Neural crest cell (in vitro differentiated cells): ENCODE measurements around the gene GRAMD4. TPM values are rescaled to one million over a fixed set of nuclear protein-coding genes. Genes with fewer than 3 reads are reported as not detected.

Experiments used
- DNase-seq: peaks from one replicate; pipeline ENCODE4 v3.0.0; 2021; ENCODE audit warnings: low read depth, mixed read lengths, low spot score
- H3K27ac Mint-ChIP-seq: one replicate; pipeline ENCODE4 v1.8.0; 2021; ENCODE audit warnings: mild to moderate bottlenecking, mixed read lengths; ENCODE audit not compliant: unreplicated experiment
- H3K27me3 Mint-ChIP-seq: 2 replicates; pipeline ENCODE4 v1.8.0; 2021; ENCODE audit warnings: low read depth, mild to moderate bottlenecking, mixed read lengths
- H3K36me3 Mint-ChIP-seq: 2 replicates; pipeline ENCODE4 v1.8.0; 2021; ENCODE audit warnings: low read depth, mild to moderate bottlenecking, mixed read lengths
- H3K4me1 Mint-ChIP-seq: 2 replicates; pipeline ENCODE4 v1.8.0; 2021; ENCODE audit warnings: mixed read lengths
- H3K4me3 Mint-ChIP-seq: one replicate; pipeline ENCODE4 v1.8.0; 2021; ENCODE audit warnings: mild to moderate bottlenecking, mixed read lengths
- H3K9me3 Mint-ChIP-seq: 2 replicates; pipeline ENCODE4 v1.8.0; 2021; ENCODE audit warnings: mixed read lengths
- CTCF ChIP-seq: fragments of 200-600 bp; sonication (generic); conservative IDR thresholded peaks from 2 replicates; pipeline ENCODE4 v1.5.0; 2021; ENCODE audit warnings: antibody characterized with exemption, mild to moderate bottlenecking
- total RNA-seq: library from RNA; stranded (reverse); gene quantifications from 2 replicates; pipeline ENCODE4 v1.2.1, GENCODE V29; 2021

GRAMD4 gene
- total RNA-seq, 1 donor from 2014 or later = 34.1 TPM

GRCh38 chr22:46614025-46614931 lies 5.9 kb upstream of the GRAMD4 start:
- no peak for TF ChIP-seq CTCF
- no peak for DNase-seq
- peak overlapping the region; percentile 89 for H3K27ac Mint-ChIP-seq
- no peak overlapping the region for H3K4me3 Mint-ChIP-seq
- no peaks in the 10 kb centered on the region for H3K27me3 Mint-ChIP-seq
- H3K9me3 Mint-ChIP-seq = no peaks in the 10 kb centered on the region
- H3K4me1 Mint-ChIP-seq = peaks cover 35% of the 10 kb centered on the region
- no peaks in the 10 kb centered on the region for H3K36me3 Mint-ChIP-seq

GRCh38 chr22:46617207-46617985 lies 2.8 kb upstream of the GRAMD4 start:
- Mint-ChIP-seq H3K9me3 (no peaks in the 10 kb centered on the region), H3K36me3 (no peaks in the 10 kb centered on the region), H3K4me1 (peaks cover 39% of the 10 kb centered on the region), H3K27me3 (no peaks in the 10 kb centered on the region), H3K27ac (no peak overlapping the region), H3K4me3 (no peak overlapping the region)
- no peak for TF ChIP-seq CTCF
- no peak for DNase-seq

- Mint-ChIP-seq H3K4me1 (peaks cover 35% of the 10 kb centered on the region), H3K36me3 (no peaks in the 10 kb centered on the region), H3K27me3 (no peaks in the 10 kb centered on the region), H3K27ac (peak overlapping the region; percentile 50), H3K9me3 (no peaks in the 10 kb centered on the region), H3K4me3 (no peak overlapping the region)
- DNase-seq = no peak
- TF ChIP-seq CTCF = no peak
Measured at GRCh38 chr22:46617986-46618647, 2.1 kb upstream of the GRAMD4 start.

- no peak overlapping the region for H3K4me3 Mint-ChIP-seq
- H3K36me3 Mint-ChIP-seq = no peaks in the 10 kb centered on the region
- DNase-seq = no peak
- no peak for TF ChIP-seq CTCF
- no peaks in the 10 kb centered on the region for H3K9me3 Mint-ChIP-seq
- peak overlapping the region; percentile 43 for H3K27ac Mint-ChIP-seq
- no peaks in the 10 kb centered on the region for H3K27me3 Mint-ChIP-seq
- peaks cover 29% of the 10 kb centered on the region for H3K4me1 Mint-ChIP-seq
Measured at GRCh38 chr22:46618667-46619066, 1.5 kb upstream of the GRAMD4 start.

- DNase-seq = no peak
Measured at GRCh38 chr22:46619240-46619829, 851 bp upstream of the GRAMD4 start.

More at GRCh38 chr22:46619240-46619829, 851 bp upstream of the GRAMD4 start:
- H3K36me3 Mint-ChIP-seq = no peaks in the 10 kb centered on the region
- H3K27ac Mint-ChIP-seq = no peak overlapping the region
- peaks cover 24% of the 10 kb centered on the region for H3K4me1 Mint-ChIP-seq
- no peaks in the 10 kb centered on the region for H3K9me3 Mint-ChIP-seq
- no peaks in the 10 kb centered on the region for H3K27me3 Mint-ChIP-seq
- peak overlapping the region; percentile 44 for H3K4me3 Mint-ChIP-seq
- no peak for TF ChIP-seq CTCF
